Urinary bladder (tissue), 4 donors: ENCODE measurements around the gene SKIC2. TPM values are rescaled to one million over a fixed set of nuclear protein-coding genes. Genes with fewer than 3 reads are reported as not detected.
"Not testable (repeated sequence)": the region's sequence is repeated elsewhere in the genome, so short reads cannot be mapped to it uniquely, and the experiment has no call there.

ENCODE experiments used
- DNase-seq: peaks from one replicate; pipeline ENCODE4 v3.0.0-alpha.2; 2015; ENCODE audit errors: extremely low spot score
- H3K27ac ChIP-seq: one replicate; pipeline ENCODE4 v1.5.1; 2013; ENCODE audit warnings: low read depth, mild to moderate bottlenecking, moderate library complexity
- H3K36me3 ChIP-seq: one replicate; pipeline ENCODE4 v1.6.1; 2013; ENCODE audit warnings: mild to moderate bottlenecking, moderate library complexity; ENCODE audit not compliant: insufficient read depth
- H3K4me1 ChIP-seq: one replicate; pipeline ENCODE4 v1.6.1; 2013; ENCODE audit warnings: mild to moderate bottlenecking, moderate library complexity; ENCODE audit not compliant: insufficient read depth
- H3K4me3 ChIP-seq: one replicate; pipeline ENCODE4 v1.5.1; 2013; ENCODE audit warnings: low read depth, low read length
- WGBS: extraction: QIAGEN DNeasy Blood & Tissue Kit; methylation state at CpG from one replicate; pipeline ENCODE4 v1.1.7; 2013; 5-methylcytosine and 5-hydroxymethylcytosine counted together
- polyA plus RNA-seq: library from polyadenylated mRNA; stranded (reverse); fragments of 200-250 nt; gene quantifications from one replicate; pipeline ENCODE4 v1.2.3, GENCODE V29; 2013
- total RNA-seq: library from RNA; depleted of rRNA; stranded (reverse); fragments of >200 nt; gene quantifications from one replicate; pipeline ENCODE4 v1.2.3, GENCODE V29; 2014
- donor health status: healthy with polysubstance abuse.
- donor health status: healthy.

Gene SKIC2
- total and polyA plus RNA-seq, 2 donors, result 28.9 to 48.8 TPM

- Histone ChIP-seq H3K4me1 (no peaks in the 10 kb centered on the region), H3K27ac (no peak overlapping the region), H3K4me3 (no peak overlapping the region), H3K36me3 (no peaks in the 10 kb centered on the region)
- WGBS, result 83% methylated on average over 11 of the region's 11 CpGs
- no peak for DNase-seq
These were observed 9.4 kb downstream of the SKIC2 start for GRCh38 chr6:31968326-31968725.

- no peaks in the 10 kb centered on the region for H3K36me3 ChIP-seq
- H3K27ac ChIP-seq, result no peak overlapping the region
- no peak overlapping the region for H3K4me3 ChIP-seq
- DNase-seq, result no peak
- H3K4me1 ChIP-seq, result no peaks in the 10 kb centered on the region
- 83% methylated on average over 23 of the region's 23 CpGs for WGBS
These were observed 10.1 kb downstream of the SKIC2 start for GRCh38 chr6:31968791-31969711.

- no peak overlapping the region for H3K27ac ChIP-seq
- 72% methylated on average over 17 of the region's 17 CpGs for WGBS
- H3K4me3 ChIP-seq, result no peak overlapping the region
- H3K4me1 ChIP-seq, result no peaks in the 10 kb centered on the region
- DNase-seq, result no peak
- no peaks in the 10 kb centered on the region for H3K36me3 ChIP-seq
These were observed 11.0 kb downstream of the SKIC2 start for GRCh38 chr6:31969712-31970603.

- H3K4me1 ChIP-seq, result no peaks in the 10 kb centered on the region
- no peak for DNase-seq
- H3K36me3 ChIP-seq, result no peaks in the 10 kb centered on the region
- H3K27ac ChIP-seq, result peak overlapping the region; percentile 90
- 83% methylated on average over 18 of the region's 18 CpGs for WGBS
- H3K4me3 ChIP-seq, result no peak overlapping the region
These were observed 11.8 kb downstream of the SKIC2 start for GRCh38 chr6:31970604-31971271.

- Histone ChIP-seq H3K27ac (peak overlapping the region; percentile 90), H3K36me3 (no peaks in the 10 kb centered on the region), H3K4me1 (no peaks in the 10 kb centered on the region), H3K4me3 (peak overlapping the region; percentile 48)
- no peak for DNase-seq
- WGBS, result 22% methylated on average over 29 of the region's 29 CpGs
These were observed 12.5 kb downstream of the SKIC2 start for GRCh38 chr6:31971279-31971992.

- Histone ChIP-seq H3K4me1 (no peaks in the 10 kb centered on the region), H3K4me3 (peak within 1 kb of the TSS; percentile 48), H3K27ac (peak within 1 kb of the TSS; percentile 90), H3K36me3 (no peaks in the 10 kb centered on the region)
- under 1% methylated on average over 62 of the region's 62 CpGs for WGBS
- peak; percentile 93 for DNase-seq
These were observed 13.2 kb downstream of the SKIC2 start, which contains the start of gene DXO for GRCh38 chr6:31971993-31972708. Gene DXO, minus strand, starts transcription at chr6:31972138. Its CDS starts 463 bp downstream, at chr6:31971675.

- DNase-seq, result no peak
- H3K4me1 ChIP-seq, result no peaks in the 10 kb centered on the region
- peak overlapping the region; percentile 90 for H3K27ac ChIP-seq
- peak overlapping the region; percentile 48 for H3K4me3 ChIP-seq
- H3K36me3 ChIP-seq, result no peaks in the 10 kb centered on the region
- WGBS, result 7% methylated on average over 19 of the region's 19 CpGs
These were observed 13.9 kb downstream of the SKIC2 start for GRCh38 chr6:31972709-31973350.

GRCh38 chr6:31976065-31976464 lies 17.1 kb downstream of the SKIC2 start:
- WGBS, result 96% methylated on average over 30 of the region's 30 CpGs
- not testable (repeated sequence) for DNase-seq, H3K36me3 ChIP-seq, H3K4me1 ChIP-seq, H3K27ac ChIP-seq, H3K4me3 ChIP-seq

- Histone ChIP-seq H3K27ac (no peak overlapping the region), H3K4me1 (no peaks in the 10 kb centered on the region), H3K36me3 (no peaks in the 10 kb centered on the region), H3K4me3 (no peak overlapping the region)
- WGBS, result 91% methylated on average over 12 of the region's 12 CpGs
- DNase-seq, result no peak
These were observed 18.9 kb downstream of the SKIC2 start for GRCh38 chr6:31977816-31978431.

GRCh38 chr6:31978831-31979230 lies 19.9 kb downstream of the SKIC2 start:
- 91% methylated on average over 5 of the region's 5 CpGs for WGBS
- Histone ChIP-seq H3K27ac (no peak overlapping the region), H3K36me3 (no peaks in the 10 kb centered on the region), H3K4me3 (no peak overlapping the region), H3K4me1 (no peaks in the 10 kb centered on the region)
- DNase-seq, result no peak

GRCh38 chr6:31979238-31979898 lies 20.4 kb downstream of the SKIC2 start:
- no peak overlapping the region for H3K27ac ChIP-seq
- no peaks in the 10 kb centered on the region for H3K4me1 ChIP-seq
- no peaks in the 10 kb centered on the region for H3K36me3 ChIP-seq
- H3K4me3 ChIP-seq, result no peak overlapping the region
- DNase-seq, result no peak
- 89% methylated on average over 3 of the region's 3 CpGs for WGBS
